Chondrocyte (in vitro differentiated cells): ENCODE measurements around the gene LBX2. TPM values are rescaled to one million over a fixed set of nuclear protein-coding genes. Genes with fewer than 3 reads are reported as not detected.

ENCODE experiments used
- DNase-seq: peaks from one replicate; pipeline ENCODE4 v3.0.0; 2021; ENCODE audit warnings: mixed read lengths, low spot score
- H3K27ac Mint-ChIP-seq: one replicate; pipeline ENCODE4 v1.8.0; 2021; ENCODE audit warnings: mild to moderate bottlenecking, moderate library complexity, mixed read lengths; ENCODE audit not compliant: unreplicated experiment
- H3K27me3 Mint-ChIP-seq: 2 replicates; pipeline ENCODE4 v1.8.0; 2021; ENCODE audit warnings: low read depth, mixed read lengths
- H3K36me3 Mint-ChIP-seq: 2 replicates; pipeline ENCODE4 v1.8.0; 2021; ENCODE audit warnings: low read depth, mixed read lengths
- H3K4me1 Mint-ChIP-seq: 2 replicates; pipeline ENCODE4 v1.8.0; 2021; ENCODE audit warnings: low read depth, mild to moderate bottlenecking, mixed read lengths
- H3K4me3 Mint-ChIP-seq: one replicate; pipeline ENCODE4 v1.8.0; 2021; ENCODE audit warnings: mild to moderate bottlenecking, moderate library complexity, mixed read lengths; ENCODE audit not compliant: unreplicated experiment
- H3K9me3 Mint-ChIP-seq: 2 replicates; pipeline ENCODE4 v1.8.0; 2021; ENCODE audit warnings: low read depth, mixed read lengths
- long read RNA-seq: library from polyadenylated mRNA; stranded (forward); transcript quantifications from one replicate; pipeline ENCODE4 v2.0.0, GENCODE V29; 2021
- total RNA-seq: library from RNA; stranded (reverse); gene quantifications from 3 replicates; pipeline ENCODE4 v1.2.1, GENCODE V29; 2021
- TF ChIP-seq, protein P1 (sequence below): fragments of 200-600 bp; sonication (generic); IDR thresholded peaks from 2 replicates; pipeline ENCODE4 v1.5.0; 2021; ENCODE audit warnings: antibody characterized with exemption, mild to moderate bottlenecking, moderate library complexity

The LBX2 gene, protein sequence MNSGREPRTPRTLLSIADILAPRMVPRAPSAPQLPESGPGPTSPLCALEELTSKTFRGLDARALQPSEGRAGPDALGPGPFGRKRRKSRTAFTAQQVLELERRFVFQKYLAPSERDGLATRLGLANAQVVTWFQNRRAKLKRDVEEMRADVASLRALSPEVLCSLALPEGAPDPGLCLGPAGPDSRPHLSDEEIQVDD
- total RNA-seq: 0.90 to 2.3 TPM (median 1.3 TPM) in 3 replicates
- long read RNA-seq, partial matches to known transcripts: 0 of 2 reads
- long read RNA-seq, other reads (novel, unspliced or antisense): 1 of 2 reads

DNA sequence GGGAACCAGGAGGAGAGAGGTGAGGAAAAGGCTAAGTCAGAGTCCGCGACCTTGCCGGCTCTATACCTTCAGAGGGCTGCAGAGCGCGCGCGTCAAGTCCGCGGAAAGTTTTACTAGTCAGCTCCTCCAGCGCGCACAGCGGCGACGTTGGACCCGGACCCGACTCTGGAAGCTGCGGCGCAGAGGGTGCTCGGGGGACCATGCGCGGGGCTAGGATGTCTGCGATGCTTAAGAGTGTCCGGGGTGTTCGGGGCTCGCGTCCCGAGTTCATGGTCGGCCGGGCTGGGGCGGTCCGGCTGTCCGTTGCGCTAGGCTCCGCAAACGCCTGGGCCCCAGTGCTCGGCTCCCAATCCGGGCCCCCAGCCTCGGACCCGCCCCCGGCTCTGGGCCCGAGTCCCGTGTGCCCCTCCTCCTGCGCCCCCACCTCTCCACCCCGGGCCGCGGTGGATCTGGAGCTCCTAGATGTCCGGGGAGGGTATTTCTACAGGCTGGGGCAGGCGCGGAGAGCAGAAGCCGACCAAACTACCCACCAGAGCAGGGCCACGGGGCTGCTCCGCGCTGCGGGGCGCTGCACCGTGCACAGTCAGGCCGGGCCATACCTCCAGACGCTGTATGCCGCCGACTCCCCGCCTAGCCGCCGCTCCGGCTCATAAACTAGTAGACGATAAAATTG is at the start of gene LBX2:
LBX2 (minus strand) TSS at position 337 of the 673 bp plus-strand sequence; CDS start at position 271, 66 bp downstream.
- peaks cover 25% of the 10 kb centered on the region for H3K27me3 Mint-ChIP-seq

DNA sequence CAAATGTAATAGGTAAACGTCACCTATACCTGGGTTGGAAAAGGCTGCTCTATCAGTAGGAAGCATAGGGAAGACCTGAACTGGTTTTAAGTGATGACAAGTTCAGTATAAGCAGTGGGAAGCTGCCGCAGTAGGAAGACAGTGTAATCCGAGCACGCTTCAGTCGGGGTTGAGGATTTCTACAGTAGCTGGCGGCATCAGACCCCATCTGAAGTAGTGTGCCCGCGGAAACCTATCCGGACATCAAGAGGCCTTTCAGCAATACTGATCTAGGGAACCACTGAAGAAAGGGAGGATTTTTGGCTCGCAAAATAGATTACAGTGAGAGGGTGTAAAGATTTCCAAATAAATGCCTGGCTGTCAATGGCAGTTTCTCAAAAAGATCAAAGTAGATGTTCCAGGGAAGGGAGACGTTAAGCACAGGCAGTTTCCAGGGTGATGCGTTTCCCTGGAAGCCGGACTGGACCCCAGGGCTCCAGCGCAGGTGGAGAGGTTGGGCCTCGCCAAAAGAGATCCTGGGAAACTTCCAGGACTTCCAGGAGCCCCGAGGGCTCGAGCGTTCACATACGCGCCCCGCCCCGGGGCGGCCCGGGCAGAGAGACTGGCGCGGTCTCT is 49.0 kb upstream of the LBX2 start:
- no peak for DNase-seq
- peaks cover 15% of the 10 kb centered on the region for H3K36me3 Mint-ChIP-seq
- H3K4me3 Mint-ChIP-seq: peak overlapping the region; percentile 70
- H3K9me3 Mint-ChIP-seq: no peaks in the 10 kb centered on the region
- no peaks in the 10 kb centered on the region for H3K27me3 Mint-ChIP-seq
- peak overlapping the region; percentile 84 for H3K27ac Mint-ChIP-seq
- H3K4me1 Mint-ChIP-seq: peaks cover 49% of the 10 kb centered on the region
- TF ChIP-seq, protein P1, sequence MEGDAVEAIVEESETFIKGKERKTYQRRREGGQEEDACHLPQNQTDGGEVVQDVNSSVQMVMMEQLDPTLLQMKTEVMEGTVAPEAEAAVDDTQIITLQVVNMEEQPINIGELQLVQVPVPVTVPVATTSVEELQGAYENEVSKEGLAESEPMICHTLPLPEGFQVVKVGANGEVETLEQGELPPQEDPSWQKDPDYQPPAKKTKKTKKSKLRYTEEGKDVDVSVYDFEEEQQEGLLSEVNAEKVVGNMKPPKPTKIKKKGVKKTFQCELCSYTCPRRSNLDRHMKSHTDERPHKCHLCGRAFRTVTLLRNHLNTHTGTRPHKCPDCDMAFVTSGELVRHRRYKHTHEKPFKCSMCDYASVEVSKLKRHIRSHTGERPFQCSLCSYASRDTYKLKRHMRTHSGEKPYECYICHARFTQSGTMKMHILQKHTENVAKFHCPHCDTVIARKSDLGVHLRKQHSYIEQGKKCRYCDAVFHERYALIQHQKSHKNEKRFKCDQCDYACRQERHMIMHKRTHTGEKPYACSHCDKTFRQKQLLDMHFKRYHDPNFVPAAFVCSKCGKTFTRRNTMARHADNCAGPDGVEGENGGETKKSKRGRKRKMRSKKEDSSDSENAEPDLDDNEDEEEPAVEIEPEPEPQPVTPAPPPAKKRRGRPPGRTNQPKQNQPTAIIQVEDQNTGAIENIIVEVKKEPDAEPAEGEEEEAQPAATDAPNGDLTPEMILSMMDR: no peak

More for the DNA sequence above, at the start of gene LBX2:
- DNase-seq: no peak
- Mint-ChIP-seq H3K27ac (peak within 1 kb of the TSS; percentile 22), H3K4me1 (peaks cover 47% of the 10 kb centered on the region), H3K9me3 (no peaks in the 10 kb centered on the region), H3K4me3 (peak within 1 kb of the TSS; percentile 72), H3K36me3 (peaks cover 4% of the 10 kb centered on the region)
- TF ChIP-seq, protein P1: no peak

DNA sequence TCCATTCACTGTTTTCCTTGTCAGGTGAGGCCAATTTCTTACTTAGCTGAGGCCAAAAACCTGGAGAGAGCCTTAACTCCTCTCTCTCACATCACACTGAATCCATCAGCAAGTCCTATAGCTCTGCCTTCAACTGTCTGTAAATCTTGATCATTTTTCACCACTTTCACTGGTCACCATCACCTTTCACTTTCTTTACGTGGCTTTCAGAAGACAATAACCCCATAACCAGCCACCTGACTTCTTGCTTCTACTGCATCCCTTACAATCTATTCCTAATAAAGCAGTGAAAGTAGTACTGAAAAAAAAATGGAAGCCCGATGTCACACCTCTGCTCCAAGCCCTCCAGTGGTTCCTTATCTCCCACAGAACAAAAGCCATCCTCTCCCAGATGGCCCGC is 46.6 kb upstream of the LBX2 start:
- Mint-ChIP-seq H3K27me3 (no peaks in the 10 kb centered on the region), H3K4me1 (peaks cover 28% of the 10 kb centered on the region), H3K36me3 (peaks cover 14% of the 10 kb centered on the region), H3K27ac (no peak overlapping the region), H3K9me3 (no peaks in the 10 kb centered on the region), H3K4me3 (no peak overlapping the region)
- TF ChIP-seq, protein P1: no peak
- DNase-seq: no peak

DNA sequence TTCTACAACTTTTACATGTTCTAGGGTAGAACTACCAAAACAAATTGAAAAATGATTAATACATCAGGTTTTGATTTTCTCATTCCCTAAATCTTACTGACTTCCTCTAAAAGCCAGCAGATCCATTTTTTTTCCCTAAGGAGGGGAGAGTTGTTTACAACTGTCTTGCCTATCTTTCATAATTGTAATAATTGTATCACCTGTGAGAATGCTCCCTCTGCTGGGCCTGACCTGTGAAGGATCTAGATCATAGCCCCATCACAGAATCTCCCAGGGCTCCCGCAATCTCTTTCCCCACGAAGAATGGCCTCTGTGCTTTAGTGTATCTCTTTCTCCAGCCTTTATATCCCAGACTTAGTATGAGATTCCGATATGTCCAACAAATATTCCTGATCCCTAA is 45.2 kb upstream of the LBX2 start:
- TF ChIP-seq, protein P1: peak; percentile 17
- peaks cover 14% of the 10 kb centered on the region for H3K4me1 Mint-ChIP-seq
- peaks cover 15% of the 10 kb centered on the region for H3K36me3 Mint-ChIP-seq
- no peak for DNase-seq
- no peak overlapping the region for H3K4me3 Mint-ChIP-seq
- H3K27me3 Mint-ChIP-seq: no peaks in the 10 kb centered on the region
- H3K9me3 Mint-ChIP-seq: no peaks in the 10 kb centered on the region
- no peak overlapping the region for H3K27ac Mint-ChIP-seq

DNA sequence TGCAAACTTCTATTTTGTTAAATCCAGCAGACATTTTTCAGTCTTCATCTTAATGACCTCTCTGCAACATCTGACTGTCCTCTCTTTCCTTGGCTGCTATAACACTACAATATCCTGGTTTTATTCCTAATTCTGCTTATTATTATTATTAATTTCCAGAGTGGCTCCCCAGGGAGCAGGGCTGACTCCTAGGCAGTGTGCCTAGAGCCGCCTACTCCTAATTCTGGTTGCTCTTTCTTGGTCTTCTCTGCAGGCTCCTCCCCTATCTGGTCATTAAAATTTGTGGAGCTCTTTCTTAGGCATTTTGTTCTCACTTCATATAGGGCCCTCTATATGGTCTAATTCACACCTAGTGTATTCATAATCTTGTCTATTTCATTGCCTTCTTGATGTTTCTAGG is 43.6 kb upstream of the LBX2 start:
- no peaks in the 10 kb centered on the region for H3K9me3 Mint-ChIP-seq
- no peak overlapping the region for H3K4me3 Mint-ChIP-seq
- DNase-seq: no peak
- no peaks in the 10 kb centered on the region for H3K27me3 Mint-ChIP-seq
- TF ChIP-seq, protein P1: no peak
- peaks cover 2% of the 10 kb centered on the region for H3K4me1 Mint-ChIP-seq
- peaks cover 19% of the 10 kb centered on the region for H3K36me3 Mint-ChIP-seq
- H3K27ac Mint-ChIP-seq: no peak overlapping the region
